K562 treated with DMSO at 1 percent for 4 hours (cell line): ENCODE measurements around the gene KCNE2. TPM values are rescaled to one million over a fixed set of nuclear protein-coding genes. Genes with fewer than 3 reads are reported as not detected.

ENCODE experiments used
- total RNA-seq: library from RNA; unstranded; fragments of 300-600 nt; gene quantifications from 2 replicates; pipeline ENCODE4 v1.2.3, GENCODE V29; 2022; ENCODE audit not compliant: insufficient read depth

KCNE2 gene, protein sequence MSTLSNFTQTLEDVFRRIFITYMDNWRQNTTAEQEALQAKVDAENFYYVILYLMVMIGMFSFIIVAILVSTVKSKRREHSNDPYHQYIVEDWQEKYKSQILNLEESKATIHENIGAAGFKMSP
- not detected in 2 replicates for total RNA-seq

DNA sequence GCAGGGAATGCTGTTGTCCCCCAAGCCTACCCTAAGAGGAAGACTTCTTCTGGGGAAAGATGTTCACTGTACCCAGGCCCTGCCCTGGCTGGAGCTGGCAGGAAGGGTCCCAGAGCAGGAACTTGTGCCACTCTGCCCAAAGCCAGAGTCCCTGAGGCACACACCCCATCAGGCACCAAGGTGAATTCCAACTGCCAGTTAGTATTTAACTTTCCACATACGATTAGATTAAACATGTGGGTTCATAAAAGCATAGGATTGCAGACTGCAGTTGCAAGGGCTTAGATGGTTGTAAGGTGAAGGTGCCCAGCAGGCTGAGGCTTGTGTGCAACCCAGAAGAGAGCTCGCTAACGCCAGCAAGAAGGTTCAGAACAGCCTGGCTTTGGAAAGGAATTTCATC is at the start of gene KCNE2:
TSS of gene KCNE2 (plus strand) at position 274 of the 400 bp plus-strand sequence. CDS start 6,473 bp downstream, outside the sequence.

DNA sequence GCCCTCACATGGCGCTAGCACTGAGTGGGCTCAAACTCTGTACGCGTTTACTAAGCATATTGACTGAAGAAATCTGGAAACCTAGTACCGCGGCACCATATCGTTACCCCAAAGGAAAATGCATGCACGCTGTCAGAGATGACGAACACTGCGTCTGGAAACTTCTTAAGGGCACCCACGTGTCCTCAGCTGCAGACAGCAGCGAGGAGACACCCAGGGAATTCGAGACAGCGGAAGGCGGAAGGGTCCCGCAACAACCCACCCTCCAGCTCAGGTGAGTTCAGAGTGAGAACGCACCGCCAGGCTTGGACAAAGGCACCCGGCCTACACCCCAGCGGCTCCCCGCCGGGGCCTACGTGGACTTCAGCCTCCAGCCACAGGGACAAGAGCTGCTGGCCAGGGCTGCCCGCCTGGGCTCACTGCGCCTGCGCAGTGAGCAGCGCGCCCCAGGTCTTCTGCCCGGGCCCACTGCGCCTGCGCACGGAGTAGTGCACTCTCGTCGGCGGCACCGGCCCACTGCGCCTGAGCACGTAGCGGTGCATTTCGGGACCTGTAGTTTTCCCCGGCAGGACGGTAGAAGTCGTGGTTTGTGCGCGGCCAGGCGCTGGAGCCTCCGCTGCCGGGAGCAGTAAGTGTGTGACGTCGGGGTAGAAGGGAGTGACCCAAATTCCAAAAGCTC is 11.3 kb downstream of the KCNE2 start, which contains the start of gene SMIM11:
TSS of gene SMIM11 (plus strand) at position 568 of the 679 bp plus-strand sequence. CDS start 3,998 bp downstream, outside the sequence.

Other genes with a start within 250 kb of the KCNE2 start
- gene SMIM11, start 11.5 kb downstream of the KCNE2 start, total RNA-seq: not detected in 2 replicates
- not detected in 2 replicates for gene SMIM34, start 59.9 kb downstream of the KCNE2 start, total RNA-seq
- gene KCNE1, start 148.2 kb downstream of the KCNE2 start, total RNA-seq: not detected in 2 replicates